ENCODE measurements around the gene SCD.

DNA sequence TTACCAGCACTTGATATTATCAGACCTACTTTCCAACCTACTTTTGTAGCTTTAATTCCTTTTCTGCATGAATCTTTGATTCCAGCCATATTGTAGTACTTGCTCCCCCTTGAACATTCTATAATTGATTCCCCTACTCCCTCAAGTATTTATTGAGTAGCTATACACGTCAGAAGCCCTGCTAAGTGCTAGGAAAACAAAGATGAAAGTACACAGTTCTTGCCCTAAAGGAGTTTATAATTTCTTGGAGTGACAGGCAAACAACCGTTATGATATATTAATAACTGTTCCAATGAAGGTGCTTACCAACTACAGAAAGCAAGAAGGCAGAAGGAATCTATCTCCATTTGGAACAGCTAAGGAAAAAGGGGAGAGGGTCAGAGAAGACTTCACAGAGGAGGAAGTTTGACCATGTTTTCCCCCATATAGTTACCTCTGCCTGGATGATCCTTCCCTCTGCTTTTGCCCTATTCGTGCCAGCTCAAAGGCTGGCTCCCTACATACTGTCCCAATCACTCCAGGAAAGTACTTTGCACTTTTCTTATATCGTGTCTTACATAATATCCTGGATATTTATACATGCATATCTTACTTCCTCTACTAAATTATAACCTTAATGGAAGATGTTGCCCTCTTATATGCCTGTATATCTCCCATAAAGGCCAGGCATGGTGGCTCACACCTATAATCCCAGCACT is 54.7 kb downstream of the SCD start:
- no peak for TF ChIP-seq EZH2 (IDR thresholded peaks at IDR 0.05; ENCODE audit: insufficient read depth, poor library complexity, severe bottlenecking)
- no peak for TF ChIP-seq EZH2phosphoT487 (IDR thresholded peaks at IDR 0.05; ENCODE audit: insufficient read depth, low read depth)
